HG03064 (cell line): ENCODE measurements around the gene MGAT2.
A peak's percentile ranks its signal among the peaks of the same experiment; 100 is the strongest.
"Not testable (repeated sequence)": the region's sequence is repeated elsewhere in the genome, so short reads cannot be mapped to it uniquely, and the experiment has no call there.

Source experiments
- ATAC-seq: cut with Tn5 transposase; IDR thresholded peaks from one replicate; pipeline ENCODE4 v1.9.1; 2021; ENCODE audit warnings: low read depth; ENCODE audit not compliant: unreplicated experiment

MGAT2 gene

DNA sequence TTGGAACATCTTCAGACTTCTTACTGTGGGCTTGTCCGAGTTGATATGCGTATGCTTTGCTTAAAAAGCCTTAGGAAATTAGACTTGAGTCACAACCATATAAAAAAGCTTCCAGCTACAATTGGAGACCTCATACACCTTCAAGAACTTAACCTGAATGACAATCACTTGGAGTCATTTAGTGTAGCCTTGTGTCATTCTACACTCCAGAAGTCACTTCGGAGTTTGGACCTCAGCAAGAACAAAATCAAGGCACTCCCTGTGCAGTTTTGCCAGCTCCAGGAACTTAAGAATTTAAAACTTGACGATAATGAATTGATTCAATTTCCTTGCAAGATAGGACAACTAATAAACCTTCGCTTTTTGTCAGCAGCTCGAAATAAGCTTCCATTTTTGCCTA is 13.0 kb upstream of the MGAT2 start:
- no peak for ATAC-seq

DNA sequence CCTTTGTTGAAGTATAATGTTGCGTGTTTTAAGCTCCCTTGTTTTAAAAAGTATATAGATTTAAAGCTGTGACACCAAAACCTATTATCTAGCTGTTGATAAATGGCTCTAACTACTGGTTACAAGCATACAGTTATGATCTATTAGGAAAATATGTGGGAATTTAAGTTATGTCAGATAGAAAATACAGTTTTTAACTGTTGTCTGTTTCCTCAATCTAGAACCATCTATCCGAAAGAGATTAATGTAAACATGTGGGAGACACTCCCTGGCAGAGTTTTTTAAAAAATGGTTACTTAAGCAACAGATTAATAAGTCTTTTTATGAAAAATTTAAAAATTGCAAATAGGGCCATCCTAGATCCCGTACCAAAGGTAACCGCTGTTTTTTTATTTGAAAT is 8.3 kb upstream of the MGAT2 start:
- ATAC-seq = no peak

DNA sequence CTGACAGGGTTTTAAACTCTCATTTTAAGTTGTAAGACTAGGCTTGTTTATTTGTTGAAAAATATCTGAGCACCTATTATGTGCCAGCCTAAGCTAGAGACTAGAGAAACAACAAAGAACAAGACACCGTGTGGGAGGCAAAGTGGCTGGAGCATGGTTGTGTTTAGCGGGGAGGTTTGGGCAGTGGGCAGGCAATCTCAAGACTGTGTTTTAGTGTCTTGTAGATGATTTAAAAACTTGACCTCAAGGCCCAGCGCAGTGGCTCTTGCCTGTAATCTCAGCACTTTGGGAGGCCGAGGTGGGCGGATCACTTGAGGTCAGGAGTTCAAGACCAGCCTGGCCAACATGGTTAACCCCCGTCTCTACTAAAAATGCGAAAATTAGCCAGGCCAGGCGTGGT is 7.9 kb upstream of the MGAT2 start:
- no peak for ATAC-seq

DNA sequence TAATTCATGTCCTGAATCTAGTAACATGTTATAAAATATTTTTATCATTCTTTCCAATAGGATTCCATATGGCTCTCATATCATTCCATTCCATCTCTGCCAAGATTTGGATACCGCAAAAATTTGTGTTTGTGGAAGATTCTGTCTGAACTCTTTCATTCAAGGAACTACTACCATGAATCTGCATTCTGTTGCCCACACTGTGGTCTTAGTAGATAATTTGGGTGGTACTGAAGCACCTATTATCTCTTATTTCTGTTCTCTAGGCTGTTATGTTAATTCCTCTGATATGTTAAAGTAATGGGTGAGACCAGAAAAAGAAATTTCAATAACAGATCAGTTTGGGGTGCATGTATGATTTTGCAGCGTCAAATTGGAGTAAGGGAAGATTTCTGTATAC is 6.4 kb upstream of the MGAT2 start:
- ATAC-seq = no peak

DNA sequence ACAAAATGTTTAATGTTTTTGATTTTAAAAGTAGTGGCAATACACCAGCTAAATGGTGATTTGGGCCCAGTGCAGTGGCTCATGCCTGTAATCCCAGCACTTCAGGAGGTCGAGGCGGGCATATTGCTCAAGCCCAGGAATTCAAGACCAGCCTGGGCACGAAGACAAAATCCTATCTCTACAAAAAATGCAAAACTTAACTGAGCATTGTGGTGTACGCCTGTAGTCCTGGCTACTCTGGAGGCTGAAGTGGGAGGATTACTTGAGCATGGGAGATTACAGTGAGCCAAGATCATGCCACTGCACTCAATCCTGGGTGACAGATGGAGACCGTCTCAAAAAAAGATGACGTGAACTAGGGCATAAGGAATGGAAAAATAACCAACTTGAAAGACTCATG is 4.8 kb upstream of the MGAT2 start:
- ATAC-seq = no peak

DNA sequence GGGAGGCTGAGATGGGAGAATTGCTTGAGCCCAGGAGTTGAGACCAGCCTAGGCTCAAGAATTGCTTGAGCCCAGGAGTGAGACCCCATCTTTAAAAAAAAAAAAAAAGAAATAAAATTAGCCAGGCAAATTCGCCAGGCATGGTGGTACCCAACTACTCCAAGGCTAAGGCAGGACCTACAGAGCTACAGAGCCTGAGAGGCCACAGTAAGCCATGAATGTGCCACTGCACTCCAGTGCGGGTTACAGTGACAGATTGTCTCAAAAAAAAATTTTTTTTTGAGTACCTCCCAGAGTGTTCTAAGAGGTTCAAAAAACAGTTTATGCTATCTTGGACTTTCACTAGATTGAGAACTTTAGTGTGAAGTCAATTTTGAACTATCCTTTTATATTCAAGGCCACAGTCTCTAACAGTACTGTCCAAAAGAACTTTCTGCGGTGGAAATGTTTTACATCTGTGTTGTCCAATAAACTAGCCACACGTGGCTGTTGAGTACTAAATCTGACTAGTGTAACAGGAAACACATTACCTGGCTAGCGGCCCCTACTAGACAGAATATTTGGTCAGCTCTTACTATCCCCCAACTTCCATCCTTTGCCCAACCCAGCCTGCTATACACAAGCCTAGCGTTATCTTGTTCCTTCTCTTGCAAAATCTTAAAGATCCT is 2.6 kb upstream of the MGAT2 start:
- no peak for ATAC-seq

DNA sequence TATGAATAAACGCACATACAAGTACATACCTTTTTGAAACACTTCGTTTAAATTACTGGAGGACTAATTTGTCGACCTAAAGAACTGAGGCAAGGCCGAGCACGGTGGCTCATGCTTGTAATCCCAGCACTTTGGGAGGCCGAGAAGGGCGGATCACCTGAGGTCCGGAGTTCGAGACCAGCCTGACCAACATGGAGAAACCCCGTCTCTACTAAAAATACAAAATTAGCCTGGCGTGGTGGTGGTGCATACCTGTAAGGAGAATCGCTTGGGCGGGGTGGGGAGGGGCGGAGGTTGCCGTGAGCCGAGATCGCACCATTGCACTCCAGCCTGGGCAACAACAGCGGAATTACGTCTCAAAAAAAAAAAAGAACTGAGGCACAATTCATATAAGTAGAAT is 1.3 kb upstream of the MGAT2 start:
- ATAC-seq = not testable (repeated sequence)

DNA sequence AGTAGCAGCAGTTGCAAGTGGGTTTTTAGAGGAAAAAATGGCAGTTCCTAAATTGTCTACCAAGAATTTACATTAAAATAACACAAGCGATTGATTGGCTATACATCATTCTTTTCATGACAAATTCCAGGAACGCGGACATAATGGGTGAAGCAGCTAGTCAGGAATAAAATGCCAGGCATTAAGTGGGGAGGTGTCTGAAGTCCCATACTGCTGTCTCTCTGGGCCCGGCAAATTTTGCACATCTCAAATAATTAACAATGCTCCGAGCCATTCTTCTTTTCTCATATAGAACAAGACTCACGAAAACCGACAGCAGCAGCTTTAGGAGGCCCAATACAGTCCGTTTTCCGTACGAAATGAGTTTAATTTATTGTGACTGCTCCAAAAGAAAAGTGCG is 869 bp upstream of the MGAT2 start:
- ATAC-seq = no peak

DNA sequence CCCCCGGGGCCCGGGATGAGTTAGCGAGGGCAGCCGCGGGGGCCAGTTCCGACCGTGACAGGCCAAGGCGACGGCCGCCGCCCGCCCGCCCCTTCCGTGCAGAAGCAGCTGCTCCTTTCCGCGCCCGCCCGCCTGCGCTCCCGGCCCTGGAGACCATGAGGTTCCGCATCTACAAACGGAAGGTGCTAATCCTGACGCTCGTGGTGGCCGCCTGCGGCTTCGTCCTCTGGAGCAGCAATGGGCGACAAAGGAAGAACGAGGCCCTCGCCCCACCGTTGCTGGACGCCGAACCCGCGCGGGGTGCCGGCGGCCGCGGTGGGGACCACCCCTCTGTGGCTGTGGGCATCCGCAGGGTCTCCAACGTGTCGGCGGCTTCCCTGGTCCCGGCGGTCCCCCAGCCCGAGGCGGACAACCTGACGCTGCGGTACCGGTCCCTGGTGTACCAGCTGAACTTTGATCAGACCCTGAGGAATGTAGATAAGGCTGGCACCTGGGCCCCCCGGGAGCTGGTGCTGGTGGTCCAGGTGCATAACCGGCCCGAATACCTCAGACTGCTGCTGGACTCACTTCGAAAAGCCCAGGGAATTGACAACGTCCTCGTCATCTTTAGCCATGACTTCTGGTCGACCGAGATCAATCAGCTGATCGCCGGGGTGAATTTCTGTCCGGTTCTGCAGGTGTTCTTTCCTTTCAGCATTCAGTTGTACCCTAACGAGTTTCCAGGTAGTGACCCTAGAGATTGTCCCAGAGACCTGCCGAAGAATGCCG is 699 bp downstream of the MGAT2 start:
- ATAC-seq = peak; percentile 29

DNA sequence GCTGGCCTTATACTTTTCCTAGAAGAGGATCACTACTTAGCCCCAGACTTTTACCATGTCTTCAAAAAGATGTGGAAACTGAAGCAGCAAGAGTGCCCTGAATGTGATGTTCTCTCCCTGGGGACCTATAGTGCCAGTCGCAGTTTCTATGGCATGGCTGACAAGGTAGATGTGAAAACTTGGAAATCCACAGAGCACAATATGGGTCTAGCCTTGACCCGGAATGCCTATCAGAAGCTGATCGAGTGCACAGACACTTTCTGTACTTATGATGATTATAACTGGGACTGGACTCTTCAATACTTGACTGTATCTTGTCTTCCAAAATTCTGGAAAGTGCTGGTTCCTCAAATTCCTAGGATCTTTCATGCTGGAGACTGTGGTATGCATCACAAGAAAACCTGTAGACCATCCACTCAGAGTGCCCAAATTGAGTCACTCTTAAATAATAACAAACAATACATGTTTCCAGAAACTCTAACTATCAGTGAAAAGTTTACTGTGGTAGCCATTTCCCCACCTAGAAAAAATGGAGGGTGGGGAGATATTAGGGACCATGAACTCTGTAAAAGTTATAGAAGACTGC is 1.5 kb downstream of the MGAT2 start:
- no peak for ATAC-seq

DNA sequence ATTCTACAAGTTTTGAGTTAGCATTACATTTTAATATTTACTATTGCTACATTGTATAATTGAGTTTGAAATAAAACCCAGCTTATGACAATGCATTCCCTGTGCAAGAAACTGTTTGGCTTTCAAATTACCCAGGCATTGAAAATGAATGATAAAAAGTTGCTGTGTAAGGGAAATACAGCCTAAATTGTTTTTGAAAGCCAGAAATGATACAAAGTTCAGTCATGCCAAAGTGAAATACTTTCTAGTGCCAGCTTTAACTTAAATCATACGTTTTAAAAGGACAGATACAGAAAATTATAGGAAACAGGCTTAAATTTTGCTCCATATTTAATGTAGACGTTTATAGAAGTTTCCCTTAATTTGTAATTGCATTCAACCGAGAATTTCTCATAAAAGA is 2.8 kb downstream of the MGAT2 start:
- no peak for ATAC-seq

DNA sequence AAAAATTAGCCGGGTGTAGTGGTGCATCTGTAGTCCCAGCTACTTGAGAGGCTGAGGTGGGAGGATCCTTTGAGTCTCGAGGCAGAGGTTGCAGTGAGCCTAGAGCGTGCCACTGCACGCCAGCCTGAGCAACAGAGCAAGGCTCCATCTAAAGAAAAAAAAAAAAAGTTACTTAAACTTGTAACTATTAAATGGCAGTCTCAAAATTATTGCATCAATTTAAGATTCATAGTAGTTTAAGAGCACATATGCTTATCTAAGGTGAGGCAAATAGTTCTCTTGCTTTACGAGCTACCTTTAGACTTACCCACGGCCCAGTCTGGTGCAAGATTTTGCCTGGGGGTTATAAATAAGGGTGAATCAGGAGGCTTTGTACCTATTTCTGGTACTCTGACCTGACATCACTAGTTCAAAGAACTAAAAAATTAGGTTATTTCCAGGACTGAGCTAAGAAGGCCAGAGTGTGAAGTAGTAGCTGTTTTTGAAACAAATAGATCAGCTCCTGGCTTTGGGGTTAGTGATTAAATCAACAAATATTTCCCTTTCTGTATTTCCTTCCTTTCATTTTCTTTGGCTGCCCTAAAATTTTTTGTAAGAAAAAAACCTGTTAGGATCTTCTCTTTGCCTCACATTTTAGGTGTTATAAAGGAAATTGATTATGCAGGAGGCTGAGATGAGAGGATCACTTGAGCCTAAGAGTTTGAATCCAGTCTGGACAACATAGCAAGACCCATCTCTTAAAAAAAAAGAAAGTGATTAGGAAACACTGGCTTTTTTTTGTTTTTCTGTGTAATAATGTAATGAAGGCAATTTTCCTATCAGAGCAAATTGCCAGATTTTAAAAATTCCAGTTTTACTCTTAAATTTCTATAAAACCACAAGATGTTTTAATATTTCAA is 3.6 kb downstream of the MGAT2 start:
- ATAC-seq = no peak

DNA sequence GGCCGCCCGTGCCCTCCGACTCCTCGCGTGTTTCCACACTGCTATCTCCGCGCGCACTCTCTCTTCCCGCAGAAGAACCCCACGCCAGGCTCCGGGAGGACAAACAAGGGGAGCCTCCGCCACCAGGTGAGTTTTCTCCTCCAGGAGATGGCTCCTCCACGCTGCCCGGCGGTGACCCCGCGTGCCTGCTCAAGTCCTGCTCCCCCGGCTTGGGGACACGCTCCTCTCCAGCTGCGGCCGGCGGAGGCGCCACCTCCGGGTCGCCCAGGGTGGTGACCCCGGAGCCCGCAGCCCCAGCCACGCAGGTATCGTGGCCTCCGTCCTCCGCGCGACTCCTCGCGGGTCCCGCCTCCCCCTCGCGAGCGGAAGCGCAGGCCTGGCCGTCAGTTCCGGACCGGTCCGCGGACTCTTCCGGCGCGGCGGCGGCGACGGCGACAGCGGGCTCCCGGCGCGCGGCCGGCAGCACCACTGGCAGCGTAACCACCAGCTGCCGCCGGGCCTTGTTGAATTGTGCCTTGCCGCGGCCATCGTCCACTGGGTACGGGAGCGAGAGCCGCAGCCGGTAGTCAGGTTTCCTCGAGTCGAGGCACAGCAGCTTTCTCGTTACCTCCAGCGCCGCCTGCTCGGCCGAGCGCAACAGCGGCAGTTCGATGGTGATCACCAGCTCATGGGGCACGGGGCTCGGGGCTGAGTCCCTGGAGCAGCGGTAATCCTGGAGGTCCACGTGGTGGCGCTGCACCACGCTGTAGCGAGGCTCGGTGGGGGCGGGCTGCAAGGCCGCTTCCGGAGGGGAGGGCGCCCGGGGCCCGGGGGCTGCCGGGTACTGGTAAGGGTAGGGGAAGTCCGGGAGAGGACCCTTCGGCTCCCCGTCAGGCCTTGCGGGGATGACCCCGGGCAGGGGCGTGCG is 13.3 kb downstream of the MGAT2 start:
- peak; percentile 73 for ATAC-seq

DNA sequence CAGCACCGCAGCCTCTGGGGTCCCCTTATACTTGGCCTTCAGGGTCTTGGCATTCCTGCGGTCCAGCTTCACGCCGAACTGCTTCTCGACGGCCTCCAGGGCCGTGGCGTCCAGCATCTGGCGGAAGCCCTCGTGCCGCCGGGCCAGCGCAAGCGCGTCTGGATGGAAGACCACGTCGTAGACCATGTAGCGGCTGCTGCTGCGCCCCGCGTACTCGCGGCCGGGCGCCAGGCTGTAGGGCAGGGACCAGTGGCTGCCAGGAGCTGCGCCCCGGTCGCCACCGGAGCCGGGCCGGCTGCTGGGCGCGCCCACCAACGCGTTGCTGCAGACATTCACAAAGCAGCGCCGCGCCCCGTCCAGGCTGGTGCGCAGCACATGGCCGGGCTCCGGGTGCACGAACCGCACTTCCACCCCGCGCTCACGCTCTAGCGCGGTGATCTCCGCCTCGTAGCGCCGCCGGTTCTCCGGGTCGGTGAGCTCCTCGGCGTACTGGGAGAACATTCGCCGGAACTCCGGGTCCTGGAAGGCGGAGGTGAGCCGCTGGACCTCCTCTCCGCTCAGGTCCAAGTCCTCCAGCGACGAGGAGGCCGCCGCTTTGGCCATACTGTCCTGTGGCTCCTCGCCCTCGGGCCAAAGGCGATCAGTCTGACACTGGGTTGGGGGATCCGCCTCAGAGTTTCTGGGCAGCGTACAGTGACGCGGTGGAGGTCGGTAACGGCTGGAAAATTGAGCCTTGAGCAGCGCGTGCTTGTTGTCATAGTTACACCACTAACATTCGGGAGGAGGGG is 14.1 kb downstream of the MGAT2 start, which contains the start of gene DNAAF2:
Gene DNAAF2 (minus strand): TSS at position 698 of the 788 bp plus-strand sequence. CDS start 95 bp downstream, at position 603.
- ATAC-seq = peak; percentile 39

DNA sequence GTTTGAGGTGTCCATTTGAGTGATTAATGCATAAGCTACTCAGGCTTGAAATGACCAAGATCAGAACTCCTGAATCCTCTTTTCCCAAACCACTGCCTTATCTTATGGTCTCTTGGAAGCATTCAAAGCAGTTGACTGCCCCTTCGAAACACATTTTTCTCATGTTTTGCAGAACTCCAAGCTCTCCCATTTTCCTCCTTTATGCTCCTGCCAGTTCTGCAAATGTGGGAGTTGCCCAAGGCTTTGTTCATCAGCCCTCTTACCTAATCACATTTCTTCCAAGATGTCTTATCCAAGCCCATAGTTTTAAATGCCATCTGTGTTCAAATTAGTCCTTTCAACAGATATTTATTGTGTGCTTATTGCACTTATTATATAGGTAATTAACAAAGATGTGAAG is 16.3 kb downstream of the MGAT2 start:
- ATAC-seq = no peak

DNA sequence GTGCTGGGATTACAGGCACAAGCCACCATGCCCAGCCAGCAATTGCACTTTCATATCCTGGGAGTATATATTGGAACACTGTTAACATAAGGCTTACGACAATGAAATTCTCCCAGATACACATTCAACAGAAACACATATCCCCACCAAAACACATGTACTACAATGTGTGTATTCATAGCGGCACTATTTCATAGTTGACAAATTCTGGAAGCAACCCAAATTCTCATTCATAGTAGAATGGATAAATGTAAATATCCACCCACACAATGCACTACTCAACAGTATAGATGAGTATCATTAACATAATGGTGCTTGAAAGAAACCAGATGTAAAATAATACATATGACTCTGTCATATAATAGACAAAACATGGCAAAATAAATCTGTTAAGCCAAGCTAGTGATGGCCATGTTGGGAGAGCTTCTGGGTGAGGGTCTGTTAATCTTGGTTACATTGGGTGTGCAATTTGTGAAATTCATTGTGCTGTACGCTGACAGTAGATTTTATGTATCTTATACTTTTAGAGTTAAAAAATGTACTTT is 17.0 kb downstream of the MGAT2 start:
- ATAC-seq = no peak

DNA sequence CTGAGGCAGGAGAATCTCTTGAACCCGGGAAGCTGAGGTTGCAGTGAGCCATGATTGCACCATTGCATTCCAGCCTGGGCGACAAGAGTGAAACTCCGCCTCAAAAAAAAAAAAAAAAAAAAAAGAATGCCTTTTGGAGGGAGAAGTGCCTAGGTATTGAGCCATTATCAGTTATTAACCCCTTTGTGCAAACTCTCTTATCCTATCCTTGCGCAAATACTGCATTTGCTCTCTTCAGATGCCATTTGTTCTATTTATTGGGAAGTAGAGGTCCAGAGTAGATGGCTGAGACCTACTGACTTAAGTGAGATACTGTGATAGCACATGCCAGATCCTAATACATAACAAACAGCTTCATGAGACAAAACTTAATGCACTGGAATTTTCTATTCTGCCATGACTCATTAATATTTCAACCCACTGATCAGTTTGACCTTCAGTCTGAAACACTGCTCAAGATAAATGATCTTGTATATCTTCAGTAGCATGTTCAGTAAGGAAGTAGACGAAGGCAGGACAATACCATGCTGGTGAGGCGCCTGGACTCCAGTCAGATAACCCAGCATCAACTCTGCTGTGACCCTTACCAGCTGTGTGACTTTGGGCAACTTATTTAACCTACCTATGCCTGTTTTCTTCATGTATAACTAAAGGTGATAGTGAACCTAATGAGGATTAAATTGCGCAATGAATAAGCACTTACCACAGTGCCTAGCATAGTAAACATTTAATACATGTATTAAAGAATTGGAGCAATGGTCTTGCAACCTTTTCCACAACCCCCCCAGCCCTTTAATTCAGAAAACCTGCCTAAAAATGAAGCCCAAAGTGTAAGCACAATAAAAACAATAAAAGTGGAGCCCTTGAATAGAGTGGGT is 20.2 kb downstream of the MGAT2 start:
- no peak for ATAC-seq

DNA sequence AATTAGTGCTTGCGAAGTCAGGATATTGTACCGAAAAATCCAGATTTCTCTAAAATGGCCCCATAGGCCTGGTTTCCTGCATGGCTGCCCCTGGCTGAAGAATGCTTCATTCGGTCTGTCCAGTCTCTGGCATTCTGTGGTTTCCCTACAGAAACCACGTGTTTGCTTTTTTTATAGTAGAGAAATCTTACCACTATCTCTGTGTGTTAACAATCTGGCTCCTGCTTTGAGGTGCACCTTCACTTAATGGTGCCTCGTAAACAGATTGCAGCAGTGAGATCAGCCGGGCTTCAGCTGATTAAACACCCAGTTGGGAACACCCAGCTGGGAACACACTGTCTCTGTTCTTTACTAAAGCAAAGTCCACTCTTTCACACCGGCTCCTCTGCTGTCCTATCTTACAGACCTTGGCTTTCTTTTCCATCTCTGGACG is 21.1 kb downstream of the MGAT2 start:
- no peak for ATAC-seq
